DMS79 treated with DMSO at 0.1 percent for 48 hours (cell line): ENCODE data around the gene RHOB.
A peak's percentile ranks its signal among the peaks of the same experiment; 100 is the strongest.
"Not testable (repeated sequence)": the region's sequence is repeated elsewhere in the genome, so short reads cannot be mapped to it uniquely, and the experiment has no call there.

ENCODE experiments used
- DNase-seq: peaks from one replicate; lab custom pipeline; 2025; lab: John Stamatoyannopoulos, UW

Gene RHOB

GRCh38 chr2:20422402-20423271 lies 24.2 kb upstream of the RHOB start:
- DNase-seq, result no peak

DNA sequence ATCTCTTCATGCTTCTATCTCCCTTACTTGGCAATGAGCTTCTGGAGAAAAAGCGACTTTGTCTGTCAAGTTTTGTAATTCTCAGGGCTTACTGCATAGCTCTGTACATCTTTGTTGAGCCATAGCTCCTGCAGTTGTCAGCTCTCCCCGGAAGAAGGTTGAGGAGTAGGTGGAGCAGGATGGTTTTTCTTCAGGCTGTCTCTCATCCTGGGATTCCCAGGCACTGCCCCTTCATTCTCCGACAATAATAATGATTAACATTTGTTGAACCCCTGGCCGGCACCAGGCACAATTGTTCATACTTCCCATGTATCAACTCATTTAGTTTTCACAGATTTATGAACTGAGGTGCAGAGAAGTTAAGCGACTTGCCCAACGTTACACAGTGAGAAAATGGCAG lies 23.5 kb upstream of the RHOB start:
- no peak for DNase-seq

DNA sequence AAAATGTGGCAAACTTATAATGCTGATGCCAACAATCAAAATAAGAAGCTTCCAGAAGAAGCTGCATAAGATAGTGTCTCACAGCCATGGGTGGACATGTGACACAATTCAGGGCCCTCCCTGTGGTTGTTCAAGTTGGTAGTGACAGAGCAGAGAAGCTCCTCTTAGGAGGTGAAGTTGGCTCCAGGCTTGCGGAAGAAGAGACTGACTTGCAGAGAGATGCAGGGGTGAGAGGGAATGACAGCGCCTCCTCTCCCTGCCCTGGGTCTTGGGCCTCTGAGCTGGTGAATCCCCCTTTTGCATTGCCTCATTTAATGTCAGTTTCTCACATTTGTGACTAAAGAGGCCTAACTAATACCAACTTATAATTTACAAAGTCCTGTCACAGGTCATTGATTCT lies 23.0 kb upstream of the RHOB start:
- DNase-seq, result no peak

- DNase-seq, result no peak
Measured at GRCh38 chr2:20424300-20425290, 22.3 kb upstream of the RHOB start.

DNA sequence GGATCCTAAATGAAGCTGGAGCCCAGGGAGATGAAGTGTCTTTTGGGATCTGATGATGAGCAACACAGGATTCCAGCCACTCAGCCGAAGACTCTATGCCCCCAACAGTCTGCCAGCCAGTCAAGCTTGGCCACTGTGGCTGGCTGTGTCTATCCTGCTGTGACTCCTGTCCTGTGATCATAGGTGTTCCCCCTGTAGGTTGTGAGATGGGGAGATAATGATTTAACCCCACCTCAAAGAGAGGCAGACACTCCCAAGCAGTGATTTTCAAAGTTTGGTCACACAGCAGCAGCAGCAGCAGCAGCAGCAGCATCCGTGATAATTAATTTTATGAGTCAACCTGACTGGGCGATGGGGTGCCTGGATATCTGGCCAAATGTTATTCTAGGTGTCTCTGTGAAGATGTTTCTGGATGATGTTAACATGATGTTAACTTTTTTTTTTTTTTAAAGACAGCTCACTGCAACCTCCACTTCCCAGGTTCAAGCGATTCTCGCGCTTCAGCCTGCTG lies 21.4 kb upstream of the RHOB start:
- no peak for DNase-seq

DNA sequence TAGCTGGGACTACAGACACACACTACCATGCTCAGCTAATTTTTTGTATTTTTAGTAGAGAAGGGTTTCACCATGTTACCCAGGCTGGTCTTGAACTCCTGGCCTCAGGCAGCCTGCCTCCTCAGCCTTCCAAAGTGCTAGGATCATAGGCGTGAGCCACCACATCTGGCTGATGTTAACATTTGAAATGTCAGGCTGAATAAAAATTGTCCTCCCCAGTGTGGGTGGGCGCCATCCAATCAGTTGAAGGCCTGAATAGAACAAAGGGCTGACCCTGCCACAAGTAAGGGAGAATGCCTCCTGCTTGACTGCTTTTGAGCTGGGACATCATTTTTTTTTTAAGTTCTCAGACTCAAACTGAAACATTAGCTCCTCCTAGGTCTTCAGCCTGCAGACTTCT lies 21.0 kb upstream of the RHOB start:
- DNase-seq, result no peak

- no peak for DNase-seq
Measured at GRCh38 chr2:20427931-20428526, 18.8 kb upstream of the RHOB start.

DNA sequence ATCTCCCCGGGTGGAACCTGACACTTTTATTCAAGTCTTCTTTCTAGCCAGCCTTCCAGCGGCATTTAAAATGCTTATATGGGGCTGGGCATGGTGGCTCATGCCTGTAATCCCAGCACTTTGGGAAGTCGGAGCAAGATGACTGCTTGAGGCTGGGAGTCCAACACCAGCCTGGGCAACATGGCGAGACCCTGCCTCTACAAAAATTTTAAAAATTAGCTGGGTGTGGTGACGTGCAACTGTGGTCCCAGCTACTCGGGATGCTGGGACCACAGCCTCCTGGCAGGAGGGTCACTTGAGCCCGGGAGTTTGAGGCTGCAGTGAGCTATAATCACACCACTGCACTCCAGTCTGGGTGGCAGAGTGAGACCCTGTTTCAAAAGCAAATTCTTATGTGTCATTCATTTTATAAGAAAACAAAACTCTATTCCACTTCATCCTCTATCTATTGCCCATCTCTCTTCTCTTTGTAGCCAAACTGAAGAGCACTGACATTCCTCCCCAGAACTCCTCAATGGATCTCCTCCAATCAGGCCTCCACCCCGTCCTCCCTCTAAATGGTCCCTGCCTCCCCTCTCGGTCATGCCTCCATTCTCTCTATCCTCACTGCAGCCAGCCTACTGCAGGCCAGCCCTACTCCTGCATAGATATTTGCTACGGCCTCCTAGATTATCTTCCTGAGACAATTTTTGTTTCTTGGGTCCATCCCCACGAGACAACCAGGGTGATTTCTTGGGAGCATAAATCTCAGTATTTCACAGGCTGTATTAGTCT lies 18.0 kb upstream of the RHOB start:
- DNase-seq, result no peak

DNA sequence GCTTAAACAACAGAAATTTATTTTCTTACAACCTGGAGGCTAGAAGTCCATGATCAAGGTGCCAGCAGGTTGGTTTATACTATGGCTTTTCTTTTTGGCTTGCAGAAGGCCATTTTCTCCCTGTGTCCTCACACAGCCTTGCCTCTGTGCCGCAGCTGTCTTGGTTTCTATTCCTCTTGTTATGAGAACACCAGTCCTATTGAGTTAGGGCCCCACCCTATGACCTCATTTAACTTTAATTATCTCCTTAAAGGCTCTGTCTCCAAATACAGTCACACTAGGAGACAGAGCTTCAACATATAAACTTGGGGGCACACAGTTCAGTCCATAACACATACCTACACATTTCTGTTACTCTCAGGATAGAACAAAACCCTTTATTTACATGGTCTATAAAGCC lies 17.3 kb upstream of the RHOB start:
- no peak for DNase-seq

DNA sequence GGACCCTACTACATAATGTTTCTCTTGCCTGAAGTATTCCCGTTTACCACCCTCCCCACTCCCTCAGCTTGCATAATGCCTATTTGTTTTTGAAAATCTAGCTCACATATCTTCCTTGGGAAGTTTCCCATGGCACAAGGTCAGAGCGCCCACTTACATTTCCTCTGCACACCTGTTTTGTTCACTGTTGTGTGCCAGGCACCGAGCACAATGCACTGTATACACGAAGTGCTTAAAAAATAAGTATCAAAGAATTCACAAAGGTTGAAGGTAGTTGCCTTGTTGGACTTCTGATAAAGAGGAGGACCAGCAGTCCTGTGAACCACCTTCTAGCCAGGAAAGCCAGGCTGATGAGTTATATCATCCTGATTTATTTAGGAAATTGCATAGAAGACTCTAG lies 16.8 kb upstream of the RHOB start:
- no peak for DNase-seq

DNA sequence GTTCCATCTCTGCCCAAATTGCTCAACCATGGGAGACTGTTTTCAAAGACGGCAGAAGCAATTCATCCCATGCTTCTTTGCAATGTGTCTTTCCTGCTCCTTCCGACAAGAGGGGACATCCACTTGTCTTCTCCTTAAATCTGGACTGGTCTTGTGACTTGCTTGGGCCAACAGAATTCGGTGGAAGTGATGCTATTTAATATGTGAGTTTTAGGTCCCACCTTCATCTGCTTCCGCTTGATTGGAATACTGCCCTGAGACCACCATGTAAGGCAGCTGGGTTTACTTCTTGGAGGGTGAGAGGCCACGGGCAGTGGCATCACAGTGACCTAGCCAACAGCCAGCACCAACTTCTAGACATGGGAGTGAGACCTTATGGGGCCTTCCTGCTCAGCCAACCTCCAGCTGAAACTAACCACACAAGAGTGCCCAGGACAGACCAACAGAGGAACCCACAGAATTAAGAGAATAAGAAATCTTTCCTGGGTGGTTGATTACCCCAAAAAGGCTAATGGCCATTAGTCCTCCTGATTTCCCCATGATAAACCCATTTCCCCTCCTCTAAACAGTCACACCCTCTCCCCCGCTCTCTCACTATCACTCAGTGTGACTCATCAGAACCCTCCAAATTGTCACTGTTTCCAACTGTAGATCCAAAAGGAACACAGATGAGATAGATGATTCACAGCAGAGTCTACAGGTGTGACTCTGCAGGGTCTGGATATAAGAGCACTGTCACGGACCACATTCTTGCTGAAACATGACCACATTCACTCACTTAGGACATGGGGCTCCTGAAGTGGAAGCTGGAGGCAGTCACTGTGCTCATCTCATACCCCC lies 16.2 kb upstream of the RHOB start:
- DNase-seq, result no peak

- DNase-seq, result no peak
Measured at GRCh38 chr2:20431301-20431698, 15.6 kb upstream of the RHOB start.

DNA sequence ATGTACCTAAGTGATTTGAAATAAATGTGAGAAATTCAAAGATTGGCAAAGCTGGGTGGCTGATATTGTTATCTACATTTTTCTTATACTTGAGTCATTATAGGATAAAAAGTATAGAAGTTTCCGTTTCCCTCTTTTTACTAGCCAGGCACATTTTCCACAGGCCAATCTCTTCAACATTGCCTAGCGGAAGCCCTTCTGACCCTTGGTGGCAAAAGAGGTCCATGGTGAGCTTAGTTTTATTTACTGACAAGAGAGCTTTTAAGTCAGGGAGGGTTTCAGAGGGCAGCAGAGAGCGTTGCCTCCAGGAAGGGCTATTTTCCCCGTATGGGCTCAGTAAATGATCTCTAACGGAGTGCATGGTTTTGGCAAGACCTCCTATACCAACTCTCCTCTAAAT lies 15.1 kb upstream of the RHOB start:
- DNase-seq, result no peak

DNA sequence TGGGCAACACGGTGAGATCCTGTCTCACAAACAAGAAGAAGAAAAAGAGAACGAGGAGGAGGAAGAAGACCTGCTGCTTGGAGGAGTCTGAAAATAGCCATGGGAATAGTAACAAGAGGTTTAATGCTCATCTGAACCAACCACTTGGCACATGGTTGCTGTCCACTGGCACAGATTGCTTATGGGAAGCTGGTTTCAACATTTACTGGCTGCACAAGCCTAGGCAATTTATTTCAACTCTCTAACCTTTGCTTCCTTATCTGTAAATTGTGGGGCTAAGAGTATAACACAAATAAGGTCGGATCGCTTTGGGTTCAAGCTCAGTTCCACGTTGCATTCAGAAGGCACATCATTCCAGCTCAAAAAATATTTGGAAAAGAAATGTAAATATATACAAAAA lies 14.2 kb upstream of the RHOB start:
- DNase-seq, result no peak

- DNase-seq, result no peak
Measured at GRCh38 chr2:20433249-20433648, 13.6 kb upstream of the RHOB start.

DNA sequence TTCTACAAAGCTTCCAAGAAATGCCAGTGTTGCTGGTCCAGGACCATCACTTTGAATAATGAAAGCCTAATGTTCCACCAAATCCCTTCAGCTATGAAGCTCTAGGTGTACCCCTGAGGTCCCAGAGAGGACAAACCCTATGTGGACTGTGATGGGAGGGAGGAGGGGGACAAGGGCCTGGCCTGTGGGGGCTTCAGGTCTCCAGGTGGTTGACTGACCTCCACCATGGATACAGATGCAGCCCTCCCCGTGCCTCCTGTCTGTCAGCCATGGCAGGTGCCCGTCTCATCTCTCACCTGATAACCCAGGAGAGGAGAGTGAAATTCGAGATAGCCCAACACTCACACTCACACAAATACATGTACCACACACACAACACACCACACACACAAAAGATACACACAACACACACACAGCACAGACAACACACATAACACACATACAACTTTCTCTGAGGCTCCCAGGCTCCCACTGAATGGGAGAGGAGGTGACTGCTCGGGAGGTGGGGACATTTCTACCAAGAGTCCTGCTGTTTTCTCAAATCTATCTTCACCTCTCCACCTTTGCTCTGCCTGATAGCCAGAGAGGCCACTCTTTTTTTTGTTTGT lies 12.8 kb upstream of the RHOB start:
- DNase-seq, result no peak

DNA sequence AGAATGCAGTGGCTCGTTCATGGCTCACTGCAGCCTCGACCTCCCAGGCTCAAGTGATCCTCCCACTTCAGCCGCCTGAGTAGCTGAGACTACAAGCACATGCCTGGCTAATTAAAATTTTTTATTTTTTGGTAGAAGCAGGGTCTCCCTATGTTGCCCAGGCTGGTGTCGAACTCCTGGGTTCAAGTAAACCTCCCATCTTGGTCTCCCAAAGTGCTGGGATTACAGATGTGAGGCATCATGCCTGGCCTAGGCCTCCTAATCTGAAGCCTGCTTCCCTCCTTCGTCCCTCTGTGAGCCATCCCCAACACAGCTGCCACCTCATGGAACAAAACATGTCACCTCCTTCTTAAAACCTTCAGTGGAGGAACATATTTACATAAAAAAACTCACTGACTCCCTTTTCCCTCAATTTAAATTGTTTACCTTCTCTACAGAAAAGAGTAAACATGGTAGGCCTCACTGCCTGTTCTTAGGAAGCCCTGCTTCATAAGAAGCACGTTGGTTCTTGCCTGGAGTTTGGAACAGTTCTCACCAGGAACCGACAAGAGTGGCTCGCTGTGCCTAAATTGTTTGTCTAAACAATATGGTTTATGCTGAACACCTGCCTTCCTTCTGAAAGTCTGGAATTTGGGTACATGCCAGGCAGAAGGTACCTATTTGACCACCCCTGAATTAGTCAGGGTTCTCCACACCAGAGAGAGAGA lies 12.1 kb upstream of the RHOB start:
- DNase-seq, result peak; percentile 53

DNA sequence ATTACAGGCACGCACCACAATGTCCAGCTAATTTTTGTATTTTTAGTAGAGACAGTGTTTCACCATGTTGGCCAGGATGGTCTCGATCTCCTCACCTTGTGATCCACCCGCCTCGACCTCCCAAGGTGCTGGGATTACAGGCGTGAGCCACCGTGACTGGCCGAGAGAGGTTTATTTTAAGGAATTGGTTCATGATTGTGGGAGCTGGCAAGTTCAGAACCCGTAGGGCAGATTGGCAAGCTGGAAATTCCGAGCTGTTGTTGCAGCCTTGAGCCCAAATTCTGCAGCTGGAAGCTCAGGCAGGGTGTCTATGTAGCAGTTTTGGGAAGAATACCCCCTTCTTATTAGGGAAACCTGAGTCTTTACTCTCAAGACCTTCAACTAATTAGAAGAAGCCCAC lies 11.4 kb upstream of the RHOB start:
- DNase-seq, result not testable (repeated sequence)

DNA sequence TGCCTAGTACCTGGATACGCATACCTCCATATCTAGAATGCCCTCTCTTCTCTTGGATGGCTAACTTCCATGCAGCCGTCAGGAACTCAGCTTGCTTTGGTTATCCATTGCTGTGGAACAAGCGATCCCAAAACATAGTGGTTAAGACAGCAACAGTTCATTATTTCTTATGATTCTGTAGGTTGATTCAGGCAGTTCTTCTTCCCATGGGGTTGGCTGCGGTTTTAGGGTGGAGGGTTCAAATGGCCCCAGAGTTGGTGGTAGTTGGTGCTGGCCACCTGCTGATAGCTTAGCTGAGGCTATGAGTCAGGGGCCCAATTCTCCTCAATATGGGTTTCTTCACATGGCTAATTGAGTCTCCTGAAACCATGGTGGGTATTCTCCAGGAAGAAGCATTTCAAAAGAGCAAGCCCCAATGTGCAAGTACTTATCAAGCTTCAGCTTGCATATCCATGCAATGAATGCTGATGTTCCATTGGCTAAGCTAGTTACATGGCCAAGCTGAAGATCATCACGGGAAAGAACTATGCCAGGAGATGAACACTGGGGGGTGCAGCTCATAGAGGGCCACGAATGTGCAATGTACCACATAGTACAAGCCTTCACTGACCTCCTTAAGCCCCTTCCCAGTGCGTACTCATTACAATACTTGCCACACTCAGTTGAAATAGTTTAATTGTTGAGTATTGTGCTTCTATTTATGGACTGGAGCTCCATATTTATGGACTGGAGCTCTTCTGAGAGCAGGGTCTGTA lies 10.0 kb upstream of the RHOB start:
- DNase-seq, result no peak
